H9 (cell line): ENCODE data around the gene FARP1. TPM values are rescaled to one million over a fixed set of nuclear protein-coding genes. Genes with fewer than 3 reads are reported as not detected.

Experiments used
- DNase-seq: peaks from one replicate; pipeline ENCODE4 v3.0.0-alpha.2; 2017
- H2AFZ ChIP-seq: one replicate; pipeline ENCODE4 v1.6.1; 2013; ENCODE audit warnings: mild to moderate bottlenecking, low read length, control low read depth, moderate library complexity
- H2AK5ac ChIP-seq: 2 replicates; pipeline ENCODE4 v1.6.1; 2013; ENCODE audit warnings: low read length, control low read depth, mixed read lengths; ENCODE audit not compliant: insufficient read length
- H2BK120ac ChIP-seq: one replicate; pipeline ENCODE4 v1.6.1; 2013; ENCODE audit warnings: low read depth, mild to moderate bottlenecking, low read length, control low read depth, inconsistent platforms; ENCODE audit not compliant: poor library complexity, severe bottlenecking
- H2BK12ac ChIP-seq: 2 replicates; pipeline ENCODE4 v1.6.1; 2013; ENCODE audit warnings: low read length, control low read depth, mixed read lengths, low read depth; ENCODE audit not compliant: insufficient read length
- H2BK15ac ChIP-seq: 2 replicates; pipeline ENCODE4 v1.6.1; 2013; ENCODE audit warnings: low read depth, low read length, control low read depth
- H2BK20ac ChIP-seq: one replicate; pipeline ENCODE4 v1.6.1; 2013; ENCODE audit warnings: low read depth, mild to moderate bottlenecking, low read length, control low read depth, inconsistent platforms; ENCODE audit not compliant: poor library complexity, severe bottlenecking
- H2BK5ac ChIP-seq: 2 replicates; pipeline ENCODE4 v1.6.1; 2013; ENCODE audit warnings: low read length, control low read depth, mixed read lengths; ENCODE audit not compliant: insufficient read length
- H3K14ac ChIP-seq: 2 replicates; pipeline ENCODE4 v1.6.1; 2013; ENCODE audit warnings: low read length, control low read depth; ENCODE audit not compliant: insufficient read depth
- H3K18ac ChIP-seq: 2 replicates; pipeline ENCODE4 v1.6.1; 2013; ENCODE audit warnings: low read depth, mild to moderate bottlenecking, mixed read lengths, low read length, control low read depth; ENCODE audit not compliant: insufficient read length
- H3K23ac ChIP-seq: 2 replicates; pipeline ENCODE4 v1.6.1; 2013; ENCODE audit warnings: low read length, control low read depth, mixed read lengths, low read depth; ENCODE audit not compliant: insufficient read length
- H3K23me2 ChIP-seq: 2 replicates; pipeline ENCODE4 v1.6.1; 2013; ENCODE audit warnings: low read depth, mild to moderate bottlenecking, mixed read lengths, low read length, control low read depth; ENCODE audit not compliant: insufficient read length, poor library complexity, severe bottlenecking
- H3K27ac ChIP-seq: 2 replicates; pipeline ENCODE4 v1.5.1; 2013; ENCODE audit warnings: low read length, control low read depth, mixed read lengths, low read depth; ENCODE audit not compliant: insufficient read length
- H3K27me3 ChIP-seq: 2 replicates; pipeline ENCODE4 v1.6.1; 2013; ENCODE audit warnings: low read length, control low read depth, inconsistent platforms; ENCODE audit not compliant: insufficient read depth
- H3K4ac ChIP-seq: 2 replicates; pipeline ENCODE4 v1.6.1; 2013; ENCODE audit warnings: low read depth, mild to moderate bottlenecking, control low read depth, inconsistent platforms, low read length, moderate library complexity
- H3K4me1 ChIP-seq: 2 replicates; pipeline ENCODE4 v1.6.1; 2013; ENCODE audit warnings: low read length, control low read depth, inconsistent platforms; ENCODE audit not compliant: insufficient read depth
- H3K4me2 ChIP-seq: 2 replicates; pipeline ENCODE4 v1.6.1; 2013; ENCODE audit warnings: low read length, control low read depth, mixed read lengths; ENCODE audit not compliant: insufficient read length, insufficient read depth
- H3K56ac ChIP-seq: 2 replicates; pipeline ENCODE4 v1.6.1; 2013; ENCODE audit warnings: low read depth, mild to moderate bottlenecking, mixed read lengths, low read length, control low read depth; ENCODE audit not compliant: insufficient read length
- H3K79me1 ChIP-seq: 2 replicates; pipeline ENCODE4 v1.6.1; 2013; ENCODE audit warnings: low read depth, mild to moderate bottlenecking, moderate library complexity, low read length, control low read depth, inconsistent platforms; ENCODE audit not compliant: insufficient read depth, poor library complexity, severe bottlenecking
- H3K79me2 ChIP-seq: 2 replicates; pipeline ENCODE4 v1.6.1; 2013; ENCODE audit warnings: low read length, control low read depth, inconsistent platforms; ENCODE audit not compliant: insufficient read depth
- H3K9ac ChIP-seq: 2 replicates; pipeline ENCODE4 v1.6.1; 2013; ENCODE audit warnings: low read length, control low read depth, mixed read lengths; ENCODE audit not compliant: insufficient read length; ENCODE audit errors: extremely low read depth
- H3K9me3 ChIP-seq: one replicate; pipeline ENCODE4 v1.6.1; 2013; ENCODE audit warnings: low read depth, low read length, inconsistent platforms; ENCODE audit not compliant: control insufficient read depth
- H3T11ph ChIP-seq: one replicate; pipeline ENCODE4 v1.6.1; 2013; ENCODE audit warnings: mild to moderate bottlenecking, low read length, control low read depth, inconsistent platforms
- H4K20me1 ChIP-seq: one replicate; pipeline ENCODE4 v1.6.1; 2013; ENCODE audit not compliant: control insufficient read depth, insufficient read length, insufficient read depth
- H4K5ac ChIP-seq: 2 replicates; pipeline ENCODE4 v1.6.1; 2013; ENCODE audit warnings: low read depth, mild to moderate bottlenecking, mixed read lengths, low read length, control low read depth; ENCODE audit not compliant: insufficient read length
- H4K8ac ChIP-seq: replicated peaks from 2 replicates; pipeline ENCODE4 v1.6.1; 2013; ENCODE audit warnings: low read length, control low read depth, mixed read lengths, low read depth; ENCODE audit not compliant: insufficient read length
- H4K91ac ChIP-seq: 2 replicates; pipeline ENCODE4 v1.6.1; 2013; ENCODE audit warnings: low read depth, mild to moderate bottlenecking, moderate library complexity, mixed read lengths, low read length, control low read depth; ENCODE audit not compliant: insufficient read length
- H3K27ac Mint-ChIP-seq, 3 experiments: 2 replicates in 2 of 3; 3 replicates in 1 of 3; pipeline ENCODE4 v1.8.0; 2020 to 2021; ENCODE audit warnings: mixed read lengths in 3 of 3, mild to moderate bottlenecking in 1 of 3, moderate library complexity in 1 of 3
- H3K27me3 Mint-ChIP-seq: 2 replicates; pipeline ENCODE4 v1.8.0; 2021; ENCODE audit warnings: low read depth, mild to moderate bottlenecking, moderate library complexity, mixed read lengths
- H3K36me3 Mint-ChIP-seq, 3 experiments: 2 replicates in 2 of 3; 3 replicates in 1 of 3; pipeline ENCODE4 v1.8.0; 2020 to 2021; ENCODE audit warnings: low read depth in 3 of 3, mixed read lengths in 3 of 3; ENCODE audit not compliant: insufficient read depth in 1 of 3
- H3K4me1 Mint-ChIP-seq, 2 experiments: 2 replicates each; pipeline ENCODE4 v1.8.0; 2020; ENCODE audit warnings: mixed read lengths in 2 of 2
- H3K4me3 Mint-ChIP-seq, 2 experiments: 2 replicates in 1 of 2; 3 replicates in 1 of 2; pipeline ENCODE4 v1.8.0; 2020 to 2021; ENCODE audit warnings: mild to moderate bottlenecking in 2 of 2, mixed read lengths in 2 of 2, moderate library complexity in 1 of 2
- H3K9me3 Mint-ChIP-seq, 2 experiments: 2 replicates in 1 of 2; 3 replicates in 1 of 2; pipeline ENCODE4 v1.8.0; 2020; ENCODE audit warnings: mild to moderate bottlenecking in 2 of 2, mixed read lengths in 2 of 2, moderate library complexity in 1 of 2
- WGBS: extraction: QIAGEN DNeasy Blood & Tissue Kit; methylation state at CpG from one replicate; pipeline ENCODE4 v1.1.7; 2013; ENCODE audit warnings: missing lambda C conversion rate, low lambda C conversion rate, mixed read lengths; ENCODE audit not compliant: insufficient read length; ENCODE audit errors: extremely low coverage; 5-methylcytosine and 5-hydroxymethylcytosine counted together
- total RNA-seq: library from RNA; stranded (reverse); gene quantifications from 2 replicates; pipeline ENCODE4 v1.2.1, GENCODE V29; 2021
- TF ChIP-seq, protein P1 (sequence below): fragments of 200-600 bp; sonication (generic); conservative IDR thresholded peaks from 3 replicates; pipeline ENCODE4 v1.8.0; 2021; ENCODE audit warnings: antibody characterized with exemption, mild to moderate bottlenecking

The FARP1 gene
- total RNA-seq, 1 experiment from 2014 or later, result 95.9 TPM

DNA sequence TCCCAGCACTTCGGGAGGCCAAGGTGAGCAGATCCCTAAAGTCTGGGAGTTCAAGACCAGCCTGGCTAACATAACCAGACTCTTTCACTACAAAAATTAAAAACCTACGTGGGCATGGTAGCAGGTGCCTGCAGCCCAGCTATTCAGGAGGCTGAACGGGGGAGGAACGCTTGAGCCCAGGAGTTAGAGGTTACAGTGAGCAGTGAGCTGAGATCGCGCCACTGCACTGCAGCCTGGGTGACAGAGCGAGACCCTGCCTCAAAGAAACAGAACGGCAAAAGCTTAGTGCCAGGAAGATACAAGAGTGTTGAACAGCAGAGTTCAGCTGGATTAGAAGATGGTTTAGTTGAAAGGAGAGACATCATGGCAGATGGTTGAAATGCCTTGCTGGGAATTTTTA lies 58.3 kb downstream of the FARP1 start:
- Histone ChIP-seq H3K18ac (no peak overlapping the region), H2BK12ac (no peak overlapping the region), H3K4ac (no peak overlapping the region), H3K4me2 (no peak overlapping the region), H3K27ac (peak overlapping the region; percentile 72), H3K79me1 (peaks cover 7% of the 10 kb centered on the region), H4K8ac (no peak overlapping the region), H3T11ph (no peak overlapping the region), H2BK15ac (no peak overlapping the region), H2BK120ac (no peak overlapping the region), H3K56ac (no peak overlapping the region), H3K27me3 (no peaks in the 10 kb centered on the region), H2BK20ac (no peak overlapping the region), H2AFZ (no peak overlapping the region), H3K23me2 (peaks cover 6% of the 10 kb centered on the region), H4K20me1 (no peaks in the 10 kb centered on the region), H3K4me1 (peaks cover 9% of the 10 kb centered on the region), H2BK5ac (peak overlapping the region; percentile 89), H3K79me2 (peaks cover 8% of the 10 kb centered on the region; the same call in 1 of the 2 replicates), H3K23ac (no peak overlapping the region), H4K91ac (no peak overlapping the region), H3K9ac (no peak overlapping the region), H2AK5ac (no peak overlapping the region), H4K5ac (no peak overlapping the region), H3K14ac (peak overlapping the region; percentile 49; the same call in 1 of the 2 replicates), H3K9me3 (no peaks in the 10 kb centered on the region)
- peaks cover 39 to 45% of the 10 kb centered on the region in 2 experiments for H3K4me1 Mint-ChIP-seq
- peak overlapping the region; percentile 80 to 99 (median 97) for H3K27ac Mint-ChIP-seq
- no CpG with 5 or more reads among the region's 8 CpGs for WGBS
- no peak for DNase-seq
- no peaks in the 10 kb centered on the region; the same call in 1 of the 2 replicates for H3K27me3 Mint-ChIP-seq
- TF ChIP-seq, protein P1, sequence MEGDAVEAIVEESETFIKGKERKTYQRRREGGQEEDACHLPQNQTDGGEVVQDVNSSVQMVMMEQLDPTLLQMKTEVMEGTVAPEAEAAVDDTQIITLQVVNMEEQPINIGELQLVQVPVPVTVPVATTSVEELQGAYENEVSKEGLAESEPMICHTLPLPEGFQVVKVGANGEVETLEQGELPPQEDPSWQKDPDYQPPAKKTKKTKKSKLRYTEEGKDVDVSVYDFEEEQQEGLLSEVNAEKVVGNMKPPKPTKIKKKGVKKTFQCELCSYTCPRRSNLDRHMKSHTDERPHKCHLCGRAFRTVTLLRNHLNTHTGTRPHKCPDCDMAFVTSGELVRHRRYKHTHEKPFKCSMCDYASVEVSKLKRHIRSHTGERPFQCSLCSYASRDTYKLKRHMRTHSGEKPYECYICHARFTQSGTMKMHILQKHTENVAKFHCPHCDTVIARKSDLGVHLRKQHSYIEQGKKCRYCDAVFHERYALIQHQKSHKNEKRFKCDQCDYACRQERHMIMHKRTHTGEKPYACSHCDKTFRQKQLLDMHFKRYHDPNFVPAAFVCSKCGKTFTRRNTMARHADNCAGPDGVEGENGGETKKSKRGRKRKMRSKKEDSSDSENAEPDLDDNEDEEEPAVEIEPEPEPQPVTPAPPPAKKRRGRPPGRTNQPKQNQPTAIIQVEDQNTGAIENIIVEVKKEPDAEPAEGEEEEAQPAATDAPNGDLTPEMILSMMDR, result no peak
- peaks cover 25 to 28% of the 10 kb centered on the region in 2 experiments for H3K9me3 Mint-ChIP-seq
- peak overlapping the region; percentile 52 to 69 for H3K4me3 Mint-ChIP-seq
- peaks cover 25 to 36% (median 28%) of the 10 kb centered on the region in 3 experiments for H3K36me3 Mint-ChIP-seq
